OCI-LY7 (cell line): ENCODE results near the gene DISP2. TPM values are rescaled to one million over a fixed set of nuclear protein-coding genes. Genes with fewer than 3 reads are reported as not detected.

Source experiments
- BruUV-seq: library from RNA; stranded (reverse); fragments of 400-500 nt; replicated peaks from 2 replicates; lab custom pipeline; 2021; lab: Mats Ljungman, UMichigan
- CTCF ChIA-PET: fragments of 300-600 bp; sonication (Branson Sonifier 250); formaldehyde crosslinking; loops from one replicate; lab custom pipeline; 2022; ENCODE audit warnings: antibody characterized with exemption; ENCODE audit not compliant: unreplicated experiment; lab: Charles Lee
- POLR2A ChIA-PET: fragments of 300-600 bp; sonication (Branson Sonifier 250); formaldehyde crosslinking; loops from one replicate; lab custom pipeline; 2022; ENCODE audit warnings: antibody characterized with exemption; lab: Charles Lee
- DNase-seq: peaks from one replicate; pipeline ENCODE4 v3.0.0-alpha.2; 2015; ENCODE audit warnings: low spot score
- H2AFZ ChIP-seq: fragments of 200-600 bp; sonication (generic), shearing (Covaris generic); 2 replicates; pipeline ENCODE4 v1.6.1; 2014; ENCODE audit warnings: mild to moderate bottlenecking, antibody characterized with exemption, low read length, moderate library complexity
- H3K27ac ChIP-seq: fragments of 200-600 bp; sonication (generic); 2 replicates; pipeline ENCODE4 v1.5.1; 2014; ENCODE audit warnings: mixed run types, low read depth, mild to moderate bottlenecking, moderate library complexity, low read length, inconsistent platforms; ENCODE audit not compliant: poor library complexity, severe bottlenecking
- H3K36me3 ChIP-seq: fragments of 200-600 bp; sonication (generic); 2 replicates; pipeline ENCODE4 v1.6.1; 2014; ENCODE audit warnings: mild to moderate bottlenecking, antibody characterized with exemption, low read length, moderate library complexity, mixed read lengths; ENCODE audit not compliant: insufficient read depth
- H3K4me1 ChIP-seq: fragments of 200-600 bp; sonication (generic); 2 replicates; pipeline ENCODE4 v1.5.1; 2014; ENCODE audit warnings: mild to moderate bottlenecking, low read length; ENCODE audit not compliant: insufficient read depth, poor library complexity, severe bottlenecking
- H3K4me2 ChIP-seq: fragments of 200-600 bp; sonication (generic); 2 replicates; pipeline ENCODE4 v1.6.1; 2014; ENCODE audit warnings: mild to moderate bottlenecking, low read length
- H3K4me3 ChIP-seq: fragments of 200-600 bp; sonication (generic); 2 replicates; pipeline ENCODE4 v1.5.1; 2014; ENCODE audit warnings: mild to moderate bottlenecking, low read depth, low read length; ENCODE audit not compliant: poor library complexity, severe bottlenecking
- H3K79me2 ChIP-seq: fragments of 200-600 bp; sonication (generic); 2 replicates; pipeline ENCODE4 v1.6.1; 2016; ENCODE audit warnings: low read depth, mild to moderate bottlenecking, low read length, moderate library complexity, mixed read lengths; ENCODE audit not compliant: insufficient read depth
- H3K9me2 ChIP-seq: fragments of 200-600 bp; sonication (generic); 2 replicates; pipeline ENCODE4 v1.6.1; 2016; ENCODE audit warnings: mild to moderate bottlenecking, low read length, mixed read lengths; ENCODE audit not compliant: insufficient read depth
- H3K9me3 ChIP-seq: fragments of 200-600 bp; sonication (generic); 2 replicates; pipeline ENCODE4 v1.6.1; 2014; ENCODE audit warnings: mild to moderate bottlenecking, mixed run types, low read length, mixed read lengths
- H4K20me1 ChIP-seq: fragments of 200-600 bp; sonication (generic); 2 replicates; pipeline ENCODE4 v1.6.1; 2014; ENCODE audit warnings: mild to moderate bottlenecking, antibody characterized with exemption, low read length, moderate library complexity, mixed read lengths; ENCODE audit not compliant: insufficient read depth
- EZH2phosphoT487 ChIP-seq: fragments of 200-600 bp; sonication (generic); IDR thresholded peaks from 2 replicates; pipeline ENCODE4 v1.6.1; 2018; ENCODE audit warnings: low read depth, borderline replicate concordance, mild to moderate bottlenecking, mixed run types, antibody characterized with exemption, low read length, moderate library complexity, mixed read lengths
- intact Hi-C: fragments of 100-400 bp; cut with micrococcal nuclease; formaldehyde crosslinking; loops from one replicate; pipeline ENCODE4 v1.10.0; 2022; ENCODE audit not compliant: unreplicated experiment
- total RNA-seq, 2 experiments: library from RNA; depleted of rRNA in 1 of 2; stranded (reverse); fragments of >200 nt in 1 of 2; shearing (Covaris generic) in 1 of 2; gene quantifications; 2 replicates each; pipeline ENCODE4 v1.2.3, GENCODE V29; 2014 to 2022
- TF ChIP-seq, protein P1 (sequence below): fragments of 200-600 bp; sonication (generic); conservative IDR thresholded peaks from 2 replicates; pipeline ENCODE4 v1.5.1; 2014; ENCODE audit warnings: mild to moderate bottlenecking, antibody characterized with exemption, low read length, moderate library complexity, mixed read lengths

Gene DISP2
- total RNA-seq, 2 experiments from 2014 or later = 0.03 to 0.25 TPM

DNA sequence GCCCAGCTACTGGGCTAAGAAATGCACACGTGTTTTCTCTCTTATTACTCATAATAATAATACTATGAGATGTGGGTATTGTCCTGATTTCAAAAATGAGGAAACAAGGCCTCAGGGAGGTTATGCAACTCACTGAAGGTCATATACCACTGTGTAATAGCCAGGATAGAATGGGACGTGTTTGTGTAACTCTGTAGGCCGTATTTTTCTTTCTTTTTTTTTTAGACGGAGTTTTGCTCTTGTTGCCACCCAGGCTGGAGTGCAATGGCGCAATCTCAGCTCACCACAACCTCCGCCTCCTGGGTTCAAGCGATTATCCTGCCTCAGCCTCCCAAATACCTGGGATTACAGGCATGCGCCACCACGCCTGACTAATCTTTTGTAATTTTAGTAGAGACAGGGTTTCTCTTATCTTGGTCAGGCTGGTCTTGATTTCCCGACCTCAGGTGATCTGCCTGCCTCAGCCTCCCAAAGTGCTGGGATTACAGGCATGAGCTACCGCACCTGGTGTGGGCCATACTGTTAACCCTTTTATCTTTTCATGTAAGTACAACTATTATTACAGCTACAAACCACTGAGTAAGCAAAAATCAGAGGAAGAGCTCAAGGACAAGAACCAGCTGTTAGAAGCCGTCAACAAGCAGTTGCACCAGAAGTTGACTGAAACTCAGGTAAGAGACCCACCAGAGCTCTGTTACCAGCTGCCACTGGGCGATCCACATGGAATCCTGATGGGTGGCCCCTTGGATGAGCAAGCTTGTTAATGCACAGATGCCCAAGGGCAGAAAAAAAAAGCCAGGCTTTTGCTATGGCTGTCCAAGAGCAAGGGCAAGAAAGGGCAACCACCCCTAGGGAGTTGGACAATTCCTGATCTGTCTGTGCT, 31.2 kb downstream of the DISP2 start:
- Histone ChIP-seq H2AFZ (no peak overlapping the region), H3K9me2 (no peaks in the 10 kb centered on the region), H3K36me3 (peaks cover 99% of the 10 kb centered on the region), H3K4me3 (no peak overlapping the region), H4K20me1 (no peaks in the 10 kb centered on the region), H3K27ac (no peak overlapping the region), H3K4me2 (no peak overlapping the region), H3K4me1 (peaks cover 11% of the 10 kb centered on the region), H3K79me2 (peaks cover 16% of the 10 kb centered on the region), H3K9me3 (no peaks in the 10 kb centered on the region)
- intact Hi-C loops = no loop called here
- TF ChIP-seq EZH2phosphoT487 = no peak
- TF ChIP-seq, protein P1, sequence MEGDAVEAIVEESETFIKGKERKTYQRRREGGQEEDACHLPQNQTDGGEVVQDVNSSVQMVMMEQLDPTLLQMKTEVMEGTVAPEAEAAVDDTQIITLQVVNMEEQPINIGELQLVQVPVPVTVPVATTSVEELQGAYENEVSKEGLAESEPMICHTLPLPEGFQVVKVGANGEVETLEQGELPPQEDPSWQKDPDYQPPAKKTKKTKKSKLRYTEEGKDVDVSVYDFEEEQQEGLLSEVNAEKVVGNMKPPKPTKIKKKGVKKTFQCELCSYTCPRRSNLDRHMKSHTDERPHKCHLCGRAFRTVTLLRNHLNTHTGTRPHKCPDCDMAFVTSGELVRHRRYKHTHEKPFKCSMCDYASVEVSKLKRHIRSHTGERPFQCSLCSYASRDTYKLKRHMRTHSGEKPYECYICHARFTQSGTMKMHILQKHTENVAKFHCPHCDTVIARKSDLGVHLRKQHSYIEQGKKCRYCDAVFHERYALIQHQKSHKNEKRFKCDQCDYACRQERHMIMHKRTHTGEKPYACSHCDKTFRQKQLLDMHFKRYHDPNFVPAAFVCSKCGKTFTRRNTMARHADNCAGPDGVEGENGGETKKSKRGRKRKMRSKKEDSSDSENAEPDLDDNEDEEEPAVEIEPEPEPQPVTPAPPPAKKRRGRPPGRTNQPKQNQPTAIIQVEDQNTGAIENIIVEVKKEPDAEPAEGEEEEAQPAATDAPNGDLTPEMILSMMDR = no peak
- CTCF ChIA-PET = interaction anchor here (0.9 kb wide), 1 partner anchor 9 kb away, joined by 3 read pairs; no protein-coding TSS in a partner anchor
- BruUV-seq = no TSS peak
- POLR2A ChIA-PET = interaction anchor here (0.5 kb wide), 1 partner anchor 209 kb away, joined by 3 read pairs; no protein-coding TSS in a partner anchor
- no peak for DNase-seq

- no peak overlapping the region for H3K4me3 ChIP-seq
- BruUV-seq = no TSS peak
- ChIA-PET POLR2A (no interaction called here), CTCF (interaction anchor here (0.9 kb wide), 1 partner anchor 8 kb away, joined by 3 read pairs; no protein-coding TSS in a partner anchor)
- H3K9me2 ChIP-seq = no peaks in the 10 kb centered on the region
- no peak overlapping the region for H3K4me2 ChIP-seq
- peaks cover 99% of the 10 kb centered on the region for H3K36me3 ChIP-seq
- peaks cover 8% of the 10 kb centered on the region for H3K79me2 ChIP-seq
- H4K20me1 ChIP-seq = no peaks in the 10 kb centered on the region
- TF ChIP-seq, protein P1 = no peak
- no peak for TF ChIP-seq EZH2phosphoT487
- no peak overlapping the region for H2AFZ ChIP-seq
- intact Hi-C loops = no loop called here
- peaks cover 3% of the 10 kb centered on the region for H3K4me1 ChIP-seq
- DNase-seq = no peak
- no peak overlapping the region for H3K27ac ChIP-seq
- no peaks in the 10 kb centered on the region for H3K9me3 ChIP-seq
Observed at GRCh38 chr15:40389824-40390595, 32.0 kb downstream of the DISP2 start.
